Trophoblast cell (in vitro differentiated cells and primary cell): Measurements from ENCODE around the gene TRIM38.

Experiments used
- DNase-seq, 2 donors: peaks; one replicate each; pipeline ENCODE4 v3.0.0-alpha.2; 2016
- H2AFZ ChIP-seq: 2 replicates; pipeline ENCODE4 v1.6.1; 2013; ENCODE audit warnings: low read length, moderate library complexity, mild to moderate bottlenecking; ENCODE audit not compliant: insufficient read depth, poor library complexity
- H2AK5ac ChIP-seq: 2 replicates; pipeline ENCODE4 v1.6.1; 2013; ENCODE audit warnings: mild to moderate bottlenecking, low read length
- H2BK120ac ChIP-seq: 2 replicates; pipeline ENCODE4 v1.6.1; 2013; ENCODE audit warnings: low read length, mild to moderate bottlenecking, moderate library complexity; ENCODE audit not compliant: insufficient read depth, poor library complexity
- H2BK12ac ChIP-seq: 2 replicates; pipeline ENCODE4 v1.6.1; 2013; ENCODE audit warnings: mild to moderate bottlenecking, low read length, moderate library complexity
- H2BK5ac ChIP-seq: 2 replicates; pipeline ENCODE4 v1.6.1; 2013; ENCODE audit warnings: low read length, low read depth, moderate library complexity, mild to moderate bottlenecking; ENCODE audit not compliant: poor library complexity
- H3K14ac ChIP-seq: 2 replicates; pipeline ENCODE4 v1.6.1; 2013; ENCODE audit warnings: mild to moderate bottlenecking, low read length
- H3K18ac ChIP-seq: 2 replicates; pipeline ENCODE4 v1.6.1; 2013; ENCODE audit warnings: mild to moderate bottlenecking, low read length
- H3K23ac ChIP-seq: 2 replicates; pipeline ENCODE4 v1.6.1; 2013; ENCODE audit warnings: low read length
- H3K27ac ChIP-seq: 2 replicates; pipeline ENCODE4 v1.5.1; 2013; ENCODE audit warnings: low read depth, mild to moderate bottlenecking, inconsistent platforms, low read length, moderate library complexity
- H3K27me3 ChIP-seq: 2 replicates; pipeline ENCODE4 v1.6.1; 2013; ENCODE audit warnings: inconsistent platforms, mild to moderate bottlenecking, low read length, moderate library complexity; ENCODE audit not compliant: insufficient read depth
- H3K36me3 ChIP-seq, 2 experiments: 1 replicate in 1 of 2; 2 replicates in 1 of 2; pipeline ENCODE4 v1.6.1; 2013; ENCODE audit warnings: low read length in 2 of 2, mild to moderate bottlenecking in 2 of 2, moderate library complexity in 1 of 2; ENCODE audit not compliant: insufficient read depth in 2 of 2, control insufficient read depth in 1 of 2
- H3K4ac ChIP-seq: 2 replicates; pipeline ENCODE4 v1.6.1; 2013; ENCODE audit warnings: low read depth, mild to moderate bottlenecking, low read length, moderate library complexity
- H3K4me1 ChIP-seq, 2 experiments: 1 replicate in 1 of 2; 2 replicates in 1 of 2; pipeline ENCODE4 v1.6.1; 2013; ENCODE audit warnings: low read length in 2 of 2, mild to moderate bottlenecking in 2 of 2, moderate library complexity in 1 of 2; ENCODE audit not compliant: insufficient read depth in 2 of 2, control insufficient read depth in 1 of 2
- H3K4me2 ChIP-seq: 2 replicates; pipeline ENCODE4 v1.6.1; 2013; ENCODE audit warnings: inconsistent platforms, mild to moderate bottlenecking, low read length, moderate library complexity
- H3K4me3 ChIP-seq: 2 replicates; pipeline ENCODE4 v1.5.1; 2013; ENCODE audit warnings: mild to moderate bottlenecking, low read depth, low read length, inconsistent platforms
- H3K79me1 ChIP-seq: one replicate; pipeline ENCODE4 v1.6.1; 2013; ENCODE audit warnings: low read length
- H3K79me2 ChIP-seq: 2 replicates; pipeline ENCODE4 v1.6.1; 2013; ENCODE audit warnings: low read length, mild to moderate bottlenecking; ENCODE audit not compliant: control insufficient read depth, insufficient read depth, poor library complexity
- H3K9ac ChIP-seq: 2 replicates; pipeline ENCODE4 v1.6.1; 2013; ENCODE audit warnings: mild to moderate bottlenecking, low read length
- H3K9me3 ChIP-seq: 2 replicates; pipeline ENCODE4 v1.6.1; 2013; ENCODE audit warnings: low read depth, mild to moderate bottlenecking, control low read depth, inconsistent platforms, low read length; ENCODE audit not compliant: insufficient read depth
- H4K12ac ChIP-seq: 2 replicates; pipeline ENCODE4 v1.6.1; 2013; ENCODE audit warnings: low read depth, mild to moderate bottlenecking, low read length, moderate library complexity
- H4K8ac ChIP-seq: 2 replicates; pipeline ENCODE4 v1.6.1; 2013; ENCODE audit warnings: low read depth, mild to moderate bottlenecking, low read length, moderate library complexity
- H4K91ac ChIP-seq: one replicate; pipeline ENCODE4 v1.6.1; 2013; ENCODE audit warnings: low read depth, mild to moderate bottlenecking, low read length, moderate library complexity
- WGBS: extraction: QIAGEN DNeasy Blood & Tissue Kit; methylation state at CpG from one replicate; pipeline ENCODE4 v1.1.7; 2013; ENCODE audit warnings: missing lambda C conversion rate; ENCODE audit not compliant: insufficient read length, insufficient coverage; ENCODE audit errors: extremely low coverage; 5-methylcytosine and 5-hydroxymethylcytosine counted together

TRIM38 gene

GRCh38 chr6:25918083-25918683 lies 44.4 kb upstream of the TRIM38 start:
- Histone ChIP-seq H4K12ac (no peak overlapping the region), H3K9ac (no peak overlapping the region), H3K4me3 (no peak overlapping the region), H3K79me1 (no peaks in the 10 kb centered on the region), H3K4me2 (no peak overlapping the region), H3K18ac (no peak overlapping the region), H3K9me3 (no peaks in the 10 kb centered on the region), H3K27ac (no peak overlapping the region), H2BK12ac (no peak overlapping the region), H2AFZ (no peak overlapping the region), H3K27me3 (no peaks in the 10 kb centered on the region), H4K8ac (no peak overlapping the region), H4K91ac (no peak overlapping the region), H3K23ac (no peak overlapping the region), H2BK5ac (no peak overlapping the region), H2BK120ac (no peak overlapping the region), H3K4me1 (no peaks in the 10 kb centered on the region), H3K14ac (no peak overlapping the region), H3K79me2 (no peaks in the 10 kb centered on the region), H2AK5ac (no peak overlapping the region), H3K4ac (no peak overlapping the region), H3K36me3 (no peaks in the 10 kb centered on the region)
- WGBS, result no CpG with 5 or more reads among the region's 5 CpGs
- no peak for DNase-seq

DNA sequence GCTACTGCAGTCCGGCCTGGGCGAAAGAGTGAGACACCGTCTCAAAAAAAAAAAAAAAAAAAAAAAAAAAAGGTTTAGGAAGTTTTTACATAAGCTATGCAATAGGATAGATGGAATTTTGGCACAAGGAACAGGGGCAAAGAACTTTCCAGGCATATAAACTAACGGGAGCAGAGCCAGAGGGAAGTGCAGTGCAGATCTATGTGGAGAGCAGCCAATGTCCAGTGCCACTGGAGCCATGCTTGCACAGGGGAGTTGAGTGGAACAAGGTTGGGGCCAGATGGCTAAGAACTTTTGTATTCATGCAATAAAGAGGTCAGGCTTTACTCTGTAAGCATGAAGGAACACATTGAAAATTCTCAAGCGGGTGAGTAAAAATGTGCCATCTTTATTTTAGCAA lies 42.9 kb upstream of the TRIM38 start:
- Histone ChIP-seq H2AK5ac (no peak overlapping the region), H2BK12ac (no peak overlapping the region), H4K91ac (no peak overlapping the region), H3K4ac (no peak overlapping the region), H3K23ac (no peak overlapping the region), H3K18ac (no peak overlapping the region), H3K4me1 (no peaks in the 10 kb centered on the region), H2BK5ac (no peak overlapping the region), H3K27ac (no peak overlapping the region), H3K27me3 (no peaks in the 10 kb centered on the region), H3K4me2 (no peak overlapping the region), H2AFZ (no peak overlapping the region), H4K8ac (no peak overlapping the region), H3K79me1 (no peaks in the 10 kb centered on the region), H3K79me2 (no peaks in the 10 kb centered on the region), H3K9ac (no peak overlapping the region), H3K14ac (no peak overlapping the region), H3K9me3 (no peaks in the 10 kb centered on the region), H4K12ac (no peak overlapping the region), H3K36me3 (no peaks in the 10 kb centered on the region), H3K4me3 (no peak overlapping the region), H2BK120ac (no peak overlapping the region)
- no CpG with 5 or more reads among the region's 5 CpGs for WGBS
- DNase-seq, result no peak

GRCh38 chr6:25921525-25922203 lies 40.9 kb upstream of the TRIM38 start:
- no peaks in the 10 kb centered on the region for H3K79me2 ChIP-seq
- H2BK5ac ChIP-seq, result no peak overlapping the region
- no peak overlapping the region for H3K14ac ChIP-seq
- H4K12ac ChIP-seq, result no peak overlapping the region
- H3K4me2 ChIP-seq, result no peak overlapping the region
- no peaks in the 10 kb centered on the region for H3K9me3 ChIP-seq
- no peaks in the 10 kb centered on the region for H3K27me3 ChIP-seq
- H3K18ac ChIP-seq, result no peak overlapping the region
- H3K36me3 ChIP-seq, result no peaks in the 10 kb centered on the region
- no peak overlapping the region for H4K91ac ChIP-seq
- no peak overlapping the region for H2BK12ac ChIP-seq
- H4K8ac ChIP-seq, result no peak overlapping the region
- H3K9ac ChIP-seq, result no peak overlapping the region
- DNase-seq, result no peak
- no peak overlapping the region for H3K23ac ChIP-seq
- H3K4me1 ChIP-seq, result no peaks in the 10 kb centered on the region
- H3K27ac ChIP-seq, result no peak overlapping the region
- no peak overlapping the region for H2BK120ac ChIP-seq
- no peak overlapping the region for H3K4ac ChIP-seq
- no peak overlapping the region for H2AK5ac ChIP-seq
- no peak overlapping the region for H3K4me3 ChIP-seq
- H2AFZ ChIP-seq, result no peak overlapping the region
- no peaks in the 10 kb centered on the region for H3K79me1 ChIP-seq

DNA sequence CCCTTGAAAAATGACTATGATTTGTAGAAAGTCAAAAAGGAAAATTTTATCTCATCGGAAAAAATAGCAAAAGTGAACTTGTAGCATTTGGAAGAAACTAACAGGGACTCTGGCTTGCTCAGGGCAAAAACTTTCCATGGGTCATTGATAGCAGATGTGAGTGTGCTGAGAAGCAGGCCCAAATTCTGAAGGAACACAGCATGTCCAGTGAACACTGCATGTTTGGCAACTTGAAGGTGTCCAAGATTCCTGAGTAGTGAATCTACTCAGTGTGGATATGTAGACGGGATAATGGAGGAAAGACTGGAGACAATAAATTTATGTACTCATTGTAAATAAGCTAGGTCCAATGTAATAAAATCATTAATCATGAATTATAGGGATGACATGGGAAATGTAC lies 40.3 kb upstream of the TRIM38 start:
- Histone ChIP-seq H2BK12ac (no peak overlapping the region), H4K8ac (no peak overlapping the region), H3K9me3 (no peaks in the 10 kb centered on the region), H2AK5ac (no peak overlapping the region), H3K79me1 (no peaks in the 10 kb centered on the region), H3K79me2 (no peaks in the 10 kb centered on the region), H3K14ac (no peak overlapping the region), H2BK120ac (no peak overlapping the region), H3K4me3 (no peak overlapping the region), H3K27me3 (no peaks in the 10 kb centered on the region), H4K91ac (no peak overlapping the region), H3K4ac (no peak overlapping the region), H3K23ac (no peak overlapping the region), H3K4me2 (no peak overlapping the region), H4K12ac (no peak overlapping the region), H3K9ac (no peak overlapping the region), H2BK5ac (no peak overlapping the region), H3K36me3 (no peaks in the 10 kb centered on the region), H3K27ac (no peak overlapping the region), H3K4me1 (no peaks in the 10 kb centered on the region), H3K18ac (no peak overlapping the region), H2AFZ (no peak overlapping the region)
- DNase-seq, result no peak
- WGBS, result no CpG with 5 or more reads among the region's 2 CpGs
